PFSK-1 (cell line): ENCODE results near the gene RAB31.

Experiments
- FOXP2 ChIP-seq: optimal IDR thresholded peaks from 2 replicates; pipeline ENCODE3; 2011; ENCODE audit warnings: borderline replicate concordance, control low read depth, inconsistent platforms; ENCODE audit not compliant: insufficient read depth; ENCODE audit errors: extremely low read length, extremely low read depth
- POLR2AphosphoS5 ChIP-seq: IDR thresholded peaks from 2 replicates; pipeline ENCODE4 v1.6.1; 2012; ENCODE audit warnings: low read depth, mild to moderate bottlenecking, control low read depth, low read length, moderate library complexity
- SIN3A ChIP-seq: IDR thresholded peaks from 2 replicates; pipeline ENCODE4 v1.6.1; 2012; ENCODE audit warnings: mild to moderate bottlenecking, low read length, moderate library complexity, borderline replicate concordance; ENCODE audit not compliant: insufficient read depth
- TAF1 ChIP-seq: IDR thresholded peaks from 2 replicates; pipeline ENCODE4 v1.6.1; 2012; ENCODE audit warnings: low read length, control low read depth, borderline replicate concordance; ENCODE audit not compliant: insufficient read depth
- TF ChIP-seq, protein P1 (sequence below), 2 experiments: IDR thresholded peaks; 2 replicates each; pipeline versions ENCODE4 v1.6.1 to v1.8.0; 2011 to 2012; ENCODE audit warnings: low read depth in 2 of 2, low read length in 2 of 2, control low read depth in 1 of 2, inconsistent platforms in 1 of 2, mild to moderate bottlenecking in 1 of 2, moderate library complexity in 1 of 2; ENCODE audit not compliant: insufficient read depth in 1 of 2

Gene RAB31

DNA sequence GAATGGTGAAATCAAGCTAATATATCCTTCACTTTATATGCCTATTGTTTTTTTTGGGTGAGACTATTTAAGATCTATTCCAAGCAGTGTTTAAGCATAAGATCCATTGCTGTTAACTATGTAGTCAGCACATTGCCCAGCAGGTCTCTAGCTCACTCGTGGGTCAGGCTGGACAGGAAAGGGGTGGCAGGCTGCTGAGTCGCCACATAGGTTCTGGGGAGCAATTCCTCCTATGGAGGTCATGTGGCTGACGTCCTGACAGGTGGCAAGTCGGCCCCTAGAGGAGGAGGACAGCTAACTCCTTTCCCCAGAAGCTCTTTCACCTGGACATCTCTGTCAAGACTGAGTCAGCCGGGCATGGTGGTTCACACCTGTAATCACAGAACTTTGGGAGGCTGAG lies 13.9 kb upstream of the RAB31 start:
- TF ChIP-seq TAF1, result no peak
- no peak for TF ChIP-seq POLR2AphosphoS5
- TF ChIP-seq, protein P1, sequence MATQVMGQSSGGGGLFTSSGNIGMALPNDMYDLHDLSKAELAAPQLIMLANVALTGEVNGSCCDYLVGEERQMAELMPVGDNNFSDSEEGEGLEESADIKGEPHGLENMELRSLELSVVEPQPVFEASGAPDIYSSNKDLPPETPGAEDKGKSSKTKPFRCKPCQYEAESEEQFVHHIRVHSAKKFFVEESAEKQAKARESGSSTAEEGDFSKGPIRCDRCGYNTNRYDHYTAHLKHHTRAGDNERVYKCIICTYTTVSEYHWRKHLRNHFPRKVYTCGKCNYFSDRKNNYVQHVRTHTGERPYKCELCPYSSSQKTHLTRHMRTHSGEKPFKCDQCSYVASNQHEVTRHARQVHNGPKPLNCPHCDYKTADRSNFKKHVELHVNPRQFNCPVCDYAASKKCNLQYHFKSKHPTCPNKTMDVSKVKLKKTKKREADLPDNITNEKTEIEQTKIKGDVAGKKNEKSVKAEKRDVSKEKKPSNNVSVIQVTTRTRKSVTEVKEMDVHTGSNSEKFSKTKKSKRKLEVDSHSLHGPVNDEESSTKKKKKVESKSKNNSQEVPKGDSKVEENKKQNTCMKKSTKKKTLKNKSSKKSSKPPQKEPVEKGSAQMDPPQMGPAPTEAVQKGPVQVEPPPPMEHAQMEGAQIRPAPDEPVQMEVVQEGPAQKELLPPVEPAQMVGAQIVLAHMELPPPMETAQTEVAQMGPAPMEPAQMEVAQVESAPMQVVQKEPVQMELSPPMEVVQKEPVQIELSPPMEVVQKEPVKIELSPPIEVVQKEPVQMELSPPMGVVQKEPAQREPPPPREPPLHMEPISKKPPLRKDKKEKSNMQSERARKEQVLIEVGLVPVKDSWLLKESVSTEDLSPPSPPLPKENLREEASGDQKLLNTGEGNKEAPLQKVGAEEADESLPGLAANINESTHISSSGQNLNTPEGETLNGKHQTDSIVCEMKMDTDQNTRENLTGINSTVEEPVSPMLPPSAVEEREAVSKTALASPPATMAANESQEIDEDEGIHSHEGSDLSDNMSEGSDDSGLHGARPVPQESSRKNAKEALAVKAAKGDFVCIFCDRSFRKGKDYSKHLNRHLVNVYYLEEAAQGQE (IDR thresholded peaks at IDR 0.05; ENCODE audit: insufficient read depth in 1 of 2, low read depth in 2 of 2, low read length in 2 of 2), result no peak
- no peak for TF ChIP-seq FOXP2
- TF ChIP-seq SIN3A, result no peak

DNA sequence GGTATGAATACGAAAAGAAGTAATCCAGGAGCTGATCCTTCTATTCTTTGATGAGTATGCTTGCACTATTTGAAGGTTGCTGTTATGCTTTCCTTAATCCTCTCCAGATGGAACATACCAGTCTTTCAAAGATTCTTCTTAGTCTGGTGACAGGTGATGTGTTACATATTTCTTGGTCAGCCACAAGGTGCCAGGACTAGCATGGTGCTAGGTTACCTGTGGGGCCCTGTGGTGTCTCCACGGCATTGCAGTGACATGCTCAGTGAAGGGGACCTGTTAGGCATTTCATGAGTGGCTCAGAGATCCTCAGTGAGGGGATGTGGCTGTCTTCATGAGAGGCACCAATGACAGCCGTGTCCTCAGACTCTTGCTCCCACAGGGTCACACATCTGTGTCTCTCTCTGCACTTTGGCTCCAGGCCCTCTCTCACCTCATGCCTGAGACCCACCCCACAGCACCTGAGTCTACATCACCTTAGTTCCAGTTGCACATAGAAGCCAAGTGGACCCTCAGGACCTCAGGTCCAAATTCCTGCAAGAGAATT lies 13.1 kb upstream of the RAB31 start:
- TF ChIP-seq SIN3A (no peak), FOXP2 (no peak), TAF1 (no peak), POLR2AphosphoS5 (no peak)
- TF ChIP-seq, protein P1 (IDR thresholded peaks at IDR 0.05; ENCODE audit: insufficient read depth in 1 of 2, low read depth in 2 of 2, low read length in 2 of 2), result no peak

DNA sequence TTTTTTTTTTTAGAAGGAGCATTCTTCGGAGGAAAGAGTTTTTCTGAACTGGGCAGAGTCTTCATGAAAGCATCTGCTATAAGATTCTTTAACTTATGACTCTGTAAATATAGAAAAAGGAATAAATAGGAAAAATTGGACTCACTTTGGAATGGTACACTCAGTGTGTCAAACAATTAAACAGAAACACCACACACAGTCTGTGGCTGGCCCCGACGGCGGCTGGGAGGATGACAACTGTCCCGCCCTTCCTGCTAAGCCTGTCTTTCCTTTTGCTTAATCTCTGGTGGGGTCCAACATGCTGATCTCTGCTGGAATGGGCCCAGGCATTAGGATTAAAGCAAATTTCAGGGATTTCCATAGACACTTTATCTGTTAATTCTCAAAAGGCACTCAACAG lies 12.5 kb upstream of the RAB31 start:
- TF ChIP-seq, protein P1 (IDR thresholded peaks at IDR 0.05; ENCODE audit: insufficient read depth in 1 of 2, low read depth in 2 of 2, low read length in 2 of 2), result no peak
- no peak for TF ChIP-seq TAF1
- no peak for TF ChIP-seq POLR2AphosphoS5
- TF ChIP-seq FOXP2, result no peak
- TF ChIP-seq SIN3A, result no peak

DNA sequence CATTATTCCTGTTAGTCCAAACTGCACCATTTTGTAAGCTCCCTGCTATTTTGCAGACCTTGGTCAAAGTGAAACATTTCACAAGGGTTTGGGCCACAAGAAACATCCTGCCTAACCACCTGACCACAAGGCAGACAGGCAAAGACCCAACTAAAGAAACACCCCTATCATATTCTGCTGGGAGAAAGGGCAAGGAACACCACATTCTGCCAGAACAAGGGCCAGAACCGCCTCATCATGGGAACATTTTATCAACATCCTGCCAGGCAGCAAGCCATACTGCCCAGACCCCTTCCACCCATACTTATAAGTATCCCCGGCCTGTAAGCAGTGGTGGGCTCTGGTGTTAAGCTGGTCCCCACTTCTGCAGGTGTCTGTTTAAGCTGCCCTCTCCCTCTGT lies 12.0 kb upstream of the RAB31 start:
- TF ChIP-seq, protein P1 (IDR thresholded peaks at IDR 0.05; ENCODE audit: insufficient read depth in 1 of 2, low read depth in 2 of 2, low read length in 2 of 2), result no peak
- TF ChIP-seq FOXP2 (no peak), SIN3A (no peak), POLR2AphosphoS5 (no peak), TAF1 (no peak)

DNA sequence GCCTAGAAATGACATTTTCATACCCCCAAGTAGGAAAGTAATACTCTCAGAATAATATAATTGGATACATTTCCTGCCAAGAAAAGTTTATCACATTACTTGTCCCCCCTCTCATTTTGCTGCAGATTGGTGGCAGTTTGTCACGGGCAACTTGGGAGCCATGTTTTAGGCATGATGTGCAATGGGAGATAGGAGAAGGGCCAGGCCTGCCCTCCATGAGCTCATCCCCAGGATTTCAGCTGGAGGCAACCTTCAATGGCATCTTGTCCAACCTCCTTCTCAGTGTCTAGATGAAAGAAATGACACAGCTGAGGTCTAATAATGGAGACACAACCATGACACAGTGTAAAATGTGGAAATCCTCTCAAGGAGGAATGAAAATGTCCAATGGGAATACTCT lies 11.4 kb upstream of the RAB31 start:
- no peak for TF ChIP-seq POLR2AphosphoS5
- no peak for TF ChIP-seq FOXP2
- TF ChIP-seq, protein P1 (IDR thresholded peaks at IDR 0.05; ENCODE audit: insufficient read depth in 1 of 2, low read depth in 2 of 2, low read length in 2 of 2), result no peak
- no peak for TF ChIP-seq TAF1
- no peak for TF ChIP-seq SIN3A
